ENCODE measurements around the gene SSH3.

GRCh38 chr11:67255864-67256263 is 47.5 kb upstream of the SSH3 start:
- no peak for TF ChIP-seq CTCF (IDR thresholded peaks at IDR 0.05; ENCODE audit: poor library complexity, severe bottlenecking)
- no peak for TF ChIP-seq REST (IDR thresholded peaks at IDR 0.05; ENCODE audit: borderline replicate concordance)
- TF ChIP-seq TAF1 (IDR thresholded peaks at IDR 0.05; ENCODE audit: low read depth) = no peak
- TF ChIP-seq EZH2 (IDR thresholded peaks at IDR 0.05; ENCODE audit: borderline replicate concordance, insufficient read depth, low read length, poor library complexity, severe bottlenecking) = no peak
- no peak for TF ChIP-seq POLR2AphosphoS5 (IDR thresholded peaks at IDR 0.05)
- TF ChIP-seq RAD21 (conservative IDR thresholded peaks at IDR 0.05) = no peak
- TF ChIP-seq EP300 (conservative IDR thresholded peaks at IDR 0.05; ENCODE audit: poor library complexity, severe bottlenecking) = no peak
- TF ChIP-seq SMC3 (conservative IDR thresholded peaks at IDR 0.05; ENCODE audit: poor library complexity) = no peak

All from neural cell (in vitro differentiated cells).